Naive thymus-derived CD4-positive, alpha-beta T cell (primary cell): ENCODE data around the gene JAM3. TPM values are rescaled to one million over a fixed set of nuclear protein-coding genes. Genes with fewer than 3 reads are reported as not detected.

ENCODE experiments used
- ATAC-seq: fragments of 150-1000 bp; cut with Tn5 transposase; 2 replicates; pipeline ENCODE4 v1.10.0; 2021; ENCODE audit warnings: mild to moderate bottlenecking, moderate library complexity
- CTCF ChIA-PET: fragments of 350-600 bp; sonication (Branson Sonifier 250); formaldehyde crosslinking; loops from one replicate; lab custom pipeline; 2021; ENCODE audit warnings: antibody characterized with exemption; lab: Charles Lee
- POLR2A ChIA-PET: fragments of 350-600 bp; sonication (Branson Sonifier 250); formaldehyde crosslinking; loops from one replicate; lab custom pipeline; 2021; ENCODE audit warnings: antibody characterized with exemption, inconsistent platforms; lab: Charles Lee
- DNase-seq, 9 donors: peaks; one replicate each; pipeline versions ENCODE4 v3.0.0 to v3.0.0-alpha.2; 2020 to 2022; ENCODE audit warnings: mixed read lengths in 1 of 9
- H3K27ac ChIP-seq: one replicate; pipeline ENCODE4 v1.7.0; 2013; ENCODE audit warnings: mild to moderate bottlenecking, low read depth, low read length, moderate library complexity
- H3K27me3 ChIP-seq, 2 donors: one replicate each; pipeline ENCODE4 v1.7.0; 2013; ENCODE audit warnings: low read length in 2 of 2, mild to moderate bottlenecking in 2 of 2, moderate library complexity in 2 of 2; ENCODE audit not compliant: control insufficient read depth in 2 of 2, insufficient read depth in 2 of 2
- H3K36me3 ChIP-seq, 3 experiments: 1 replicate in 2 of 3; 2 replicates in 1 of 3; pipeline ENCODE4 v1.7.0; 2013; ENCODE audit warnings: low read length in 3 of 3, mild to moderate bottlenecking in 3 of 3, moderate library complexity in 1 of 3; ENCODE audit not compliant: insufficient read depth in 3 of 3, control insufficient read depth in 2 of 3
- H3K4me1 ChIP-seq, 2 donors: one replicate each; pipeline ENCODE4 v1.7.0; 2013; ENCODE audit warnings: low read length in 2 of 2, mild to moderate bottlenecking in 2 of 2, moderate library complexity in 1 of 2; ENCODE audit not compliant: control insufficient read depth in 2 of 2, insufficient read depth in 2 of 2
- H3K4me3 ChIP-seq: 2 replicates; pipeline ENCODE4 v1.7.0; 2013; ENCODE audit warnings: mild to moderate bottlenecking, low read length
- H3K9me3 ChIP-seq, 3 experiments: 1 replicate in 2 of 3; 2 replicates in 1 of 3; pipeline ENCODE4 v1.7.0; 2013; ENCODE audit warnings: low read length in 3 of 3; ENCODE audit not compliant: control insufficient read depth in 2 of 3
- H3K27ac Mint-ChIP-seq, 9 donors: one replicate each; pipeline ENCODE4 v1.8.0; 2020 to 2022; ENCODE audit warnings: mixed read lengths in 9 of 9, mild to moderate bottlenecking in 8 of 9, moderate library complexity in 5 of 9, inconsistent platforms in 2 of 9
- H3K27me3 Mint-ChIP-seq, 5 donors: one replicate each; pipeline ENCODE4 v1.8.0; 2021 to 2022; ENCODE audit warnings: mixed read lengths in 5 of 5, mild to moderate bottlenecking in 1 of 5
- H3K36me3 Mint-ChIP-seq, 5 donors: one replicate each; pipeline ENCODE4 v1.8.0; 2020 to 2022; ENCODE audit warnings: mixed read lengths in 5 of 5, mild to moderate bottlenecking in 3 of 5, inconsistent platforms in 1 of 5
- H3K4me1 Mint-ChIP-seq, 7 donors: one replicate each; pipeline ENCODE4 v1.8.0; 2020 to 2022; ENCODE audit warnings: mixed read lengths in 7 of 7, mild to moderate bottlenecking in 3 of 7, inconsistent platforms in 1 of 7
- H3K4me3 Mint-ChIP-seq, 10 donors: one replicate each; pipeline ENCODE4 v1.8.0; 2020 to 2022; ENCODE audit warnings: mild to moderate bottlenecking in 10 of 10, mixed read lengths in 10 of 10, moderate library complexity in 6 of 10, inconsistent platforms in 2 of 10
- H3K9me3 Mint-ChIP-seq, 11 donors: one replicate each; pipeline ENCODE4 v1.8.0; 2020 to 2022; ENCODE audit warnings: mixed read lengths in 11 of 11, mild to moderate bottlenecking in 4 of 11, inconsistent platforms in 1 of 11, moderate library complexity in 1 of 11
- intact Hi-C, 2 donors: fragments of 100-400 bp; cut with micrococcal nuclease; formaldehyde crosslinking; loops; one replicate each; pipeline ENCODE4 v1.15.1; 2023
- polyA plus RNA-seq, 2 donors: library from polyadenylated mRNA; unstranded; fragments of 300-500 nt; fragmentation: Illumina TruSeq; gene quantifications; one replicate each; pipeline ENCODE4 v1.2.3, GENCODE V29; 2021
- total RNA-seq, 6 experiments: library from RNA in 5 of 6; stranded (reverse) in 5 of 6; gene quantifications; 1 replicate in 5 of 6; 2 replicates in 1 of 6; pipeline ENCODE4 v1.2.3 and lab custom pipeline; 2021 to 2026

JAM3 gene
- total and polyA plus RNA-seq, 7 experiments from 2014 or later: 4.8 to 8.2 (median 6.0) TPM

- Mint-ChIP-seq H3K36me3 (peaks cover 0 to 2% (median 0%) of the 10 kb centered on the region in 5 donors), H3K4me1 (peaks cover 5 to 22% (median 13%) of the 10 kb centered on the region in 7 donors), H3K9me3 (peaks cover 0 to 3% (median 0%) of the 10 kb centered on the region in 11 donors), H3K4me3 (no peak overlapping the region), H3K27me3 (peaks cover 0 to 77% (median 0%) of the 10 kb centered on the region in 5 donors), H3K27ac (peak overlapping the region in 4 of 9 donors; percentile 24 to 65 (median 56))
- no peaks in the 10 kb centered on the region for H3K9me3 ChIP-seq
- peaks cover 6% of the 10 kb centered on the region in 2 donors for H3K4me1 ChIP-seq
- no peak overlapping the region for H3K4me3 ChIP-seq
- intact Hi-C loops: no loop called here
- H3K27ac ChIP-seq: no peak overlapping the region
- H3K27me3 ChIP-seq: no peaks in the 10 kb centered on the region
- CTCF ChIA-PET: interaction anchor here (1.7 kb wide), 1 partner anchor 21 kb away, joined by 4 read pairs; no protein-coding TSS in a partner anchor
- POLR2A ChIA-PET: no interaction called here
- no peaks in the 10 kb centered on the region for H3K36me3 ChIP-seq
- ATAC-seq: no peak
- DNase-seq: no peak
Measured at GRCh38 chr11:134071306-134071705, 2.4 kb downstream of the JAM3 start.

- H3K4me1 ChIP-seq: peaks cover 6% of the 10 kb centered on the region in 2 donors
- H3K4me3 Mint-ChIP-seq: no peak overlapping the region
Measured at GRCh38 chr11:134071766-134072402, 3.0 kb downstream of the JAM3 start.

GRCh38 chr11:134072844-134073243 is 4.0 kb downstream of the JAM3 start:
- H3K36me3 ChIP-seq: no peaks in the 10 kb centered on the region
- no peak for DNase-seq
- Mint-ChIP-seq H3K36me3 (peaks cover 0 to 2% (median 0%) of the 10 kb centered on the region in 5 donors), H3K27me3 (peaks cover 0 to 62% (median 0%) of the 10 kb centered on the region in 5 donors), H3K27ac (peak overlapping the region in 2 of 9 donors; percentile 18 to 59), H3K4me3 (no peak overlapping the region), H3K9me3 (peaks cover 0 to 3% (median 0%) of the 10 kb centered on the region in 11 donors), H3K4me1 (peaks cover 5 to 22% (median 13%) of the 10 kb centered on the region in 7 donors)
- H3K27me3 ChIP-seq: no peaks in the 10 kb centered on the region
- ChIA-PET POLR2A (no interaction called here), CTCF (interaction anchor here (1.7 kb wide), 1 partner anchor 23 kb away, joined by 4 read pairs; no protein-coding TSS in a partner anchor)
- H3K4me1 ChIP-seq: peaks cover 6% of the 10 kb centered on the region in 2 donors
- ATAC-seq: no peak
- H3K27ac ChIP-seq: no peak overlapping the region
- intact Hi-C loops: no loop called here
- no peak overlapping the region for H3K4me3 ChIP-seq
- no peaks in the 10 kb centered on the region for H3K9me3 ChIP-seq

More at GRCh38 chr11:134071766-134072402, 3.0 kb downstream of the JAM3 start:
- Histone ChIP-seq H3K9me3 (no peaks in the 10 kb centered on the region), H3K4me3 (no peak overlapping the region), H3K27ac (no peak overlapping the region), H3K36me3 (no peaks in the 10 kb centered on the region), H3K27me3 (no peaks in the 10 kb centered on the region)
- Mint-ChIP-seq H3K4me1 (peaks cover 5 to 22% (median 13%) of the 10 kb centered on the region in 7 donors), H3K27me3 (peaks cover 0 to 72% (median 0%) of the 10 kb centered on the region in 5 donors), H3K9me3 (peaks cover 0 to 3% (median 0%) of the 10 kb centered on the region in 11 donors), H3K27ac (peak overlapping the region in 3 of 9 donors; percentile 24 to 56 (median 55)), H3K36me3 (peaks cover 0 to 2% (median 0%) of the 10 kb centered on the region in 5 donors)
- intact Hi-C loops: no loop called here
- POLR2A ChIA-PET: interaction anchor here (0.6 kb wide), 1 partner anchor 26 kb away, joined by 5 read pairs; no protein-coding TSS in a partner anchor
- CTCF ChIA-PET: interaction anchor here (1.7 kb wide), 1 partner anchor 22 kb away, joined by 4 read pairs; no protein-coding TSS in a partner anchor
- ATAC-seq (no peak), DNase-seq (no peak)

GRCh38 chr11:134074346-134074745 is 5.5 kb downstream of the JAM3 start:
- Histone ChIP-seq H3K27me3 (no peaks in the 10 kb centered on the region), H3K36me3 (no peaks in the 10 kb centered on the region), H3K4me1 (no peaks in the 10 kb centered on the region), H3K4me3 (no peak overlapping the region), H3K9me3 (no peaks in the 10 kb centered on the region), H3K27ac (no peak overlapping the region)
- no peak overlapping the region for H3K4me3 Mint-ChIP-seq
- peaks cover 0 to 1% (median 0%) of the 10 kb centered on the region in 11 donors for H3K9me3 Mint-ChIP-seq
- peaks cover 0 to 13% (median 5%) of the 10 kb centered on the region in 7 donors for H3K4me1 Mint-ChIP-seq
- CTCF ChIA-PET: no interaction called here
- POLR2A ChIA-PET: no interaction called here
- H3K27me3 Mint-ChIP-seq: peaks cover 0 to 53% (median 0%) of the 10 kb centered on the region in 5 donors
- DNase-seq (no peak), ATAC-seq (no peak)
- intact Hi-C loops: no loop called here
- no peaks in the 10 kb centered on the region for H3K36me3 Mint-ChIP-seq
- H3K27ac Mint-ChIP-seq: peak overlapping the region in 2 of 9 donors; percentile 6 to 10

- H3K27me3 Mint-ChIP-seq: peaks cover 0 to 51% (median 0%) of the 10 kb centered on the region in 5 donors
- no peak for ATAC-seq
- H3K36me3 ChIP-seq: no peaks in the 10 kb centered on the region
- intact Hi-C loops: no loop called here
- no peaks in the 10 kb centered on the region for H3K27me3 ChIP-seq
- H3K9me3 ChIP-seq: no peaks in the 10 kb centered on the region
- ChIA-PET POLR2A (no interaction called here), CTCF (no interaction called here)
- H3K36me3 Mint-ChIP-seq: no peaks in the 10 kb centered on the region
- no peaks in the 10 kb centered on the region for H3K4me1 ChIP-seq
- DNase-seq: no peak
- H3K9me3 Mint-ChIP-seq: peaks cover 0 to 1% (median 0%) of the 10 kb centered on the region in 11 donors
- H3K4me1 Mint-ChIP-seq: peaks cover 0 to 11% (median 4%) of the 10 kb centered on the region in 7 donors
- no peak overlapping the region for H3K27ac Mint-ChIP-seq
- no peak overlapping the region for H3K4me3 Mint-ChIP-seq
- no peak overlapping the region for H3K27ac ChIP-seq
- H3K4me3 ChIP-seq: no peak overlapping the region
Measured at GRCh38 chr11:134074766-134075165, 5.9 kb downstream of the JAM3 start.

GRCh38 chr11:134079317-134079716 is 10.4 kb downstream of the JAM3 start:
- Mint-ChIP-seq H3K4me3 (no peak overlapping the region), H3K36me3 (peaks cover 12 to 29% (median 17%) of the 10 kb centered on the region in 5 donors), H3K27ac (no peak overlapping the region), H3K9me3 (peaks cover 5 to 22% (median 9%) of the 10 kb centered on the region in 11 donors), H3K27me3 (peaks cover 0 to 14% (median 7%) of the 10 kb centered on the region in 5 donors), H3K4me1 (peaks cover 0 to 1% (median 0%) of the 10 kb centered on the region in 7 donors)
- Histone ChIP-seq H3K4me3 (no peak overlapping the region), H3K36me3 (no peaks in the 10 kb centered on the region), H3K9me3 (peaks cover 0 to 5% (median 0%) of the 10 kb centered on the region in 3 experiments), H3K27ac (no peak overlapping the region), H3K27me3 (no peaks in the 10 kb centered on the region), H3K4me1 (no peaks in the 10 kb centered on the region)
- ATAC-seq (no peak), DNase-seq (no peak)
- POLR2A ChIA-PET: interaction anchor here (0.5 kb wide), 1 partner anchor 9 kb away, joined by 4 read pairs; no protein-coding TSS in a partner anchor
- CTCF ChIA-PET: no interaction called here
- intact Hi-C loops: no loop called here
